K562 treated with DMSO at 1 percent for 12 hours (cell line): ENCODE results near the gene SLC9C1. TPM values are rescaled to one million over a fixed set of nuclear protein-coding genes. Genes with fewer than 3 reads are reported as not detected.

Source experiments
- total RNA-seq: library from RNA; unstranded; fragments of 300-600 nt; gene quantifications from 2 replicates; pipeline ENCODE4 v1.2.3, GENCODE V29; 2022; ENCODE audit not compliant: insufficient read depth

SLC9C1 gene
- total RNA-seq, result not detected in 2 replicates

GRCh38 chr3:112293368-112294321 lies at the start of gene SLC9C1:
TSS of gene SLC9C1 (minus strand) at chr3:112294216. CDS start at chr3:112286791, 7,425 bp downstream.

GRCh38 chr3:112333002-112333380 lies 39.0 kb upstream of the SLC9C1 start, which contains the start of gene CD200:
TSS of gene CD200 (plus strand) at chr3:112333156. CDS start at chr3:112333213, 57 bp downstream.

GRCh38 chr3:112132975-112133448 lies 161.0 kb downstream of the SLC9C1 start, which contains the start of gene GCSAM:
TSS of gene GCSAM (minus strand) at chr3:112133248. CDS start at chr3:112133120, 128 bp downstream.

Other genes starting within 250 kb of the SLC9C1 start
- gene C3orf52, start 207.8 kb downstream of the SLC9C1 start, total RNA-seq, result 1.0 and 3.9 TPM in 2 replicates
- gene GCSAM, start 161.0 kb downstream of the SLC9C1 start, total RNA-seq, result 0.35 TPM in 1 of 2 replicates, not detected in the other
- not detected in 2 replicates for gene CD200, start 38.9 kb upstream of the SLC9C1 start, total RNA-seq
- gene BTLA, start 205.3 kb upstream of the SLC9C1 start, total RNA-seq, result not detected in 2 replicates